K562 (cell line): Measurements from ENCODE around the gene RNF2. TPM values are rescaled to one million over a fixed set of nuclear protein-coding genes. Genes with fewer than 3 reads are reported as not detected.

Experiments
- ATAC-seq: fragments of 200-7000 bp; cut with Tn5 transposase; 3 replicates; pipeline ENCODE4 v1.9.1; 2020; ENCODE audit warnings: moderate library complexity
- BruUV-seq: library from RNA; stranded (reverse); fragments of 400-500 nt; replicated peaks from 2 replicates; lab custom pipeline; 2021; lab: Mats Ljungman, UMichigan
- CTCF ChIA-PET: fragments of 300-600 bp; formaldehyde crosslinking; extraction: SDS; loops from one replicate; lab custom pipeline; 2021; ENCODE audit warnings: low intra/inter-chr PET ratio; lab: Yijun Ruan, JAX
- POLR2A ChIA-PET: fragments of 300-600, 350-650 bp; sonication (Branson Sonifier 250); formaldehyde crosslinking; extraction: SDS; loops from one replicate; lab custom pipeline; 2021; ENCODE audit warnings: antibody characterized with exemption, inconsistent platforms; lab: Yijun Ruan, JAX
- DNase-seq, 4 experiments: peaks; one replicate each; pipeline versions ENCODE4 v3.0.0 to v3.0.0-alpha.2; 2011 to 2018; ENCODE audit warnings: low spot score in 3 of 4, mixed read lengths in 3 of 4; ENCODE audit errors: extremely low read depth in 1 of 4
- FAIRE-seq: peaks from 2 replicates; lab custom pipeline; 2011; peaks lifted over from hg19 to GRCh38; lab: Jason Lieb, UNC
- H2AFZ ChIP-seq: 2 replicates; pipeline ENCODE4 v1.6.0; 2011; ENCODE audit warnings: low read depth, low read length, control low read depth, inconsistent platforms
- H3K27ac ChIP-seq: fragments of 200-600 bp; 3 replicates; pipeline ENCODE4 v1.8.0; 2011; ENCODE audit warnings: low read depth, mild to moderate bottlenecking, control low read depth, inconsistent platforms, low read length, moderate library complexity, mixed read lengths; ENCODE audit errors: extremely low read depth
- H3K27me3 ChIP-seq, 2 experiments: fragments of 300-600 bp in 1 of 2; 2 replicates in 1 of 2; 3 replicates in 1 of 2; pipeline versions ENCODE4 v1.6.0 to v1.8.0; 2011; ENCODE audit warnings: inconsistent platforms in 2 of 2, low read length in 2 of 2, mild to moderate bottlenecking in 1 of 2, mixed read lengths in 1 of 2, moderate library complexity in 1 of 2; ENCODE audit not compliant: control insufficient read depth in 2 of 2, insufficient read depth in 2 of 2
- H3K36me3 ChIP-seq: fragments of 300-600 bp; 3 replicates; pipeline ENCODE4 v1.8.0; 2011; ENCODE audit warnings: mild to moderate bottlenecking, low read length, inconsistent platforms; ENCODE audit not compliant: control insufficient read depth, insufficient read depth
- H3K4me1 ChIP-seq, 2 experiments: fragments of 200-600 bp in 1 of 2; replicated peaks in 1 of 2; 2 replicates in 1 of 2; 3 replicates in 1 of 2; pipeline versions ENCODE4 v1.5.1 to v1.8.0; 2011; ENCODE audit warnings: inconsistent platforms in 2 of 2, low read length in 2 of 2, mild to moderate bottlenecking in 1 of 2, mixed read lengths in 1 of 2, moderate library complexity in 1 of 2; ENCODE audit not compliant: control insufficient read depth in 2 of 2, insufficient read depth in 2 of 2
- H3K4me2 ChIP-seq: 2 replicates; pipeline ENCODE4 v1.6.1; 2011; ENCODE audit warnings: low read length, control low read depth, inconsistent platforms, mixed read lengths; ENCODE audit not compliant: insufficient read depth
- H3K4me3 ChIP-seq: fragments of 200-600 bp; sonication (generic), shearing (Covaris generic); 2 replicates; pipeline ENCODE4 v1.5.1; 2016; ENCODE audit warnings: control low read depth, inconsistent platforms
- H3K79me2 ChIP-seq: fragments of 200-600 bp; 3 replicates; pipeline ENCODE4 v1.8.0; 2011; ENCODE audit warnings: low read length, inconsistent platforms; ENCODE audit not compliant: control insufficient read depth, insufficient read depth
- H3K9ac ChIP-seq, 2 experiments: 2 replicates each; pipeline versions ENCODE4 v1.6.0 to v1.6.1; 2011; ENCODE audit warnings: low read depth in 2 of 2, low read length in 2 of 2, control low read depth in 1 of 2, inconsistent platforms in 1 of 2, mild to moderate bottlenecking in 1 of 2, mixed read lengths in 1 of 2; ENCODE audit not compliant: insufficient read depth in 1 of 2
- H3K9me1 ChIP-seq: one replicate; pipeline ENCODE4 v1.6.0; 2011; ENCODE audit warnings: inconsistent platforms, mild to moderate bottlenecking, low read length, moderate library complexity; ENCODE audit not compliant: control insufficient read depth, insufficient read depth
- H3K9me3 ChIP-seq: replicated peaks from 2 replicates; pipeline ENCODE4 v1.5.1; 2011; ENCODE audit warnings: low read depth, low read length, inconsistent platforms; ENCODE audit not compliant: control insufficient read depth, insufficient read depth
- H4K20me1 ChIP-seq: replicated peaks from 2 replicates; pipeline ENCODE4 v1.6.1; 2011; ENCODE audit warnings: low read length, inconsistent platforms, mixed read lengths; ENCODE audit not compliant: control insufficient read depth, insufficient read depth
- BCOR ChIP-seq: fragments of 450-650 bp; IDR thresholded peaks from 2 replicates; pipeline ENCODE4 v1.6.1; 2016
- DDX20 ChIP-seq: fragments of 450-650 bp; IDR thresholded peaks from 2 replicates; pipeline ENCODE4 v1.6.1; 2016; ENCODE audit warnings: missing genetic modification characterization, low read depth, mild to moderate bottlenecking, missing compliant biosample characterization, moderate library complexity
- RBM25 ChIP-seq: fragments of 200-400 bp; formaldehyde crosslinking; IDR thresholded peaks from 2 replicates; pipeline ENCODE4 v1.6.1; 2018; ENCODE audit warnings: low read length, low read depth, moderate library complexity; ENCODE audit not compliant: severe bottlenecking
- ZFP1 ChIP-seq: fragments of 450-650 bp; formaldehyde crosslinking; IDR thresholded peaks from 2 replicates; pipeline ENCODE4 v1.4.0; 2020; ENCODE audit warnings: mild to moderate bottlenecking, mixed read lengths
- ZNF311 ChIP-seq: fragments of 250-450 bp; sonication (Bioruptor Pico); IDR thresholded peaks from 2 replicates; pipeline ENCODE4 v1.4.0; 2020; ENCODE audit warnings: mild to moderate bottlenecking, moderate library complexity
- ZNF431 ChIP-seq: sonication (generic); formaldehyde crosslinking; IDR thresholded peaks from 2 replicates; pipeline ENCODE4 v1.8.0; 2022; ENCODE audit warnings: mild to moderate bottlenecking, missing genetic modification reagents
- WGBS: fragments of 100-300 bp; shearing (Covaris generic); methylation state at CpG from one replicate; pipeline ENCODE4 v1.1.6; 2016; ENCODE audit warnings: low coverage, mixed read lengths; ENCODE audit not compliant: insufficient coverage; ENCODE audit errors: missing lambda C conversion rate; 5-methylcytosine and 5-hydroxymethylcytosine counted together
- in situ Hi-C: fragments of 300-500 bp; cut with MboI; formaldehyde crosslinking; loops from 4 replicates; pipeline ENCODE4 v1.15.0; 2018; ENCODE audit warnings: inconsistent platforms, mixed read lengths
- intact Hi-C: fragments of 100-400 bp; cut with micrococcal nuclease; formaldehyde crosslinking; loops from 2 replicates; pipeline ENCODE4 v1.14.2; 2022
- polyA plus RNA-seq, 8 experiments: library from polyadenylated mRNA; depleted of rRNA in 4 of 8; stranded (reverse) in 5 of 8; unstranded in 3 of 8; fragments of >200 nt; fragmentation: Nextera tagmentation in 2 of 8; fragmentation: Illumina TruSeq in 1 of 8; extraction: Ambion mirVana in 2 of 8; extraction: Trizol in 1 of 8; gene quantifications; 2 replicates each; pipeline versions ENCODE4 v1.2.1 to v1.2.3, GENCODE V29; 2011 to 2014; ENCODE audit warnings: inconsistent platforms in 1 of 8, missing spikeins in 1 of 8
- total RNA-seq, 7 experiments: library from RNA; depleted of rRNA in 6 of 7; stranded (reverse); fragments of >200 nt in 6 of 7; fragmentation: Illumina TruSeq in 2 of 7; extraction: Trizol in 2 of 7; gene quantifications; 2 replicates each; pipeline versions ENCODE4 v1.2.1 to v1.2.3, GENCODE V29; 2011 to 2021; ENCODE audit warnings: low replicate concordance in 1 of 7
- TF ChIP-seq, protein P1 (sequence below): IDR thresholded peaks from 2 replicates; pipeline ENCODE4 v1.6.1; 2011; ENCODE audit not compliant: insufficient read length; ENCODE audit errors: extremely low read depth
- TF ChIP-seq, protein P2 (sequence below): fragments of 250-450 bp; sonication (Bioruptor Pico); IDR thresholded peaks from 2 replicates; pipeline ENCODE4 v1.8.0; 2022; ENCODE audit warnings: inconsistent platforms
- TF ChIP-seq, protein P3 (sequence below), 2 experiments: fragments of 450-650 bp in 1 of 2; sonication (generic) in 1 of 2; formaldehyde crosslinking in 1 of 2; IDR thresholded peaks; 2 replicates each; pipeline versions ENCODE4 v1.7.1 to v1.9.0; 2016 to 2022; ENCODE audit warnings: inconsistent platforms in 1 of 2, mild to moderate bottlenecking in 1 of 2, missing genetic modification reagents in 1 of 2

The RNF2 gene
- total and polyA plus RNA-seq, 9 of the 15 experiments (the other 6 are each of a cell fraction or from before 2014, with no cell fraction given) = 7.1 to 66.5 (median 32.9) TPM

DNA sequence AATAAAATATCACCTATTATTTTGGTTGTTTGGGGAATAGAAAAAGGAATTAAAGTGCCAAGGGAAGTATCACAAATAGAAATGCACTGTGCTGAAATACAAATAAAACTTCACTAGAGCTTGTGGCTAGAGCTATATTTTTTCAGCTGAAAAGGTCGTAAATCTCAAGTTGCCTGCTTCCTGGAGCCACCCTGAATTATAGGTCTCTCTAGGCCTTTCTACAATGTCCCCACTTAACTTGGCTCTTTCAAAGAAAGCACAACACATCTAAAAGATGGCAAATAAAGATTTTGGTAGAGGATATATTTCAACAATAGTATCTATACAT is 5.0 kb upstream of the RNF2 start (continued):
- TF ChIP-seq, protein P1, sequence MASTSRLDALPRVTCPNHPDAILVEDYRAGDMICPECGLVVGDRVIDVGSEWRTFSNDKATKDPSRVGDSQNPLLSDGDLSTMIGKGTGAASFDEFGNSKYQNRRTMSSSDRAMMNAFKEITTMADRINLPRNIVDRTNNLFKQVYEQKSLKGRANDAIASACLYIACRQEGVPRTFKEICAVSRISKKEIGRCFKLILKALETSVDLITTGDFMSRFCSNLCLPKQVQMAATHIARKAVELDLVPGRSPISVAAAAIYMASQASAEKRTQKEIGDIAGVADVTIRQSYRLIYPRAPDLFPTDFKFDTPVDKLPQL = no peak
- TF ChIP-seq DDX20 (tag) = no peak
- TF ChIP-seq ZFP1 (CRISPR knock-in tag) = no peak

DNA sequence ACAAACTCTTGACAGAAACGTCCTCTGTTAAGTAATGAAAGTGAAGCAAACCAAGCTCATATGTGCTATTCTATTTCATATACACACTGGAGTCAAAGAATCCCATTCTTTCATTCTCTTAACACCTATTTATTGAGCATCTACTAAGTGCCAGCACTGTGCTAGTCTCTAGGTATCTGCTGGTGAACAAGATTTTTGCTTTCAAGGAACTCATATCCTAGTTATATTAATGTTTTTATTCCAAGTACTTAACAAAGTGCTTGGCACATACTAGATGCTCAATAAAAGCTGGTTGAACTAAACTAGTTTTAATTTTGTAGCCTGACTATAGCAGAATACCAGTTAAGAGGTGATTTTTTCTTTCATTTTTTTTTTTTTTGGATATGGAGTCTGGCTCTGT is 3.6 kb upstream of the RNF2 start:
- Histone ChIP-seq H3K36me3 (no peaks in the 10 kb centered on the region), H2AFZ (no peak overlapping the region), H3K9ac (no peak overlapping the region), H3K79me2 (peaks cover 11% of the 10 kb centered on the region), H4K20me1 (no peaks in the 10 kb centered on the region), H3K9me1 (no peaks in the 10 kb centered on the region), H3K27ac (no peak overlapping the region), H3K4me2 (no peak overlapping the region), H3K4me3 (no peak overlapping the region), H3K4me1 (peaks cover 11 to 15% of the 10 kb centered on the region in 2 experiments; a peak in 4 of 5 replicates), H3K27me3 (no peaks in the 10 kb centered on the region), H3K9me3 (no peaks in the 10 kb centered on the region)
- in situ Hi-C loops (no loop called here), intact Hi-C loops (loop anchor here (10.0 kb wide), 1 partner anchor 273 kb away; the partner anchor contains the start of gene IVNS1ABP)
- WGBS = 14% methylated on average over 1 of the region's 1 CpG
- ATAC-seq (no peak), FAIRE-seq (no peak), DNase-seq (no peak)
- BruUV-seq = no TSS peak
- ChIA-PET POLR2A (no interaction called here), CTCF (interaction anchor here (0.6 kb wide), 2 partner anchors 58 to 110 kb away, joined by 3 to 4 read pairs; no protein-coding TSS in a partner anchor)
- TF ChIP-seq ZNF311 (CRISPR knock-in tag) = no peak
- peak; percentile 45; the same call in 1 of the 2 replicates for TF ChIP-seq BCOR
- TF ChIP-seq RBM25 = peak; percentile 57
- no peak for TF ChIP-seq ZNF431 (CRISPR knock-in tag)
- TF ChIP-seq, protein P2, sequence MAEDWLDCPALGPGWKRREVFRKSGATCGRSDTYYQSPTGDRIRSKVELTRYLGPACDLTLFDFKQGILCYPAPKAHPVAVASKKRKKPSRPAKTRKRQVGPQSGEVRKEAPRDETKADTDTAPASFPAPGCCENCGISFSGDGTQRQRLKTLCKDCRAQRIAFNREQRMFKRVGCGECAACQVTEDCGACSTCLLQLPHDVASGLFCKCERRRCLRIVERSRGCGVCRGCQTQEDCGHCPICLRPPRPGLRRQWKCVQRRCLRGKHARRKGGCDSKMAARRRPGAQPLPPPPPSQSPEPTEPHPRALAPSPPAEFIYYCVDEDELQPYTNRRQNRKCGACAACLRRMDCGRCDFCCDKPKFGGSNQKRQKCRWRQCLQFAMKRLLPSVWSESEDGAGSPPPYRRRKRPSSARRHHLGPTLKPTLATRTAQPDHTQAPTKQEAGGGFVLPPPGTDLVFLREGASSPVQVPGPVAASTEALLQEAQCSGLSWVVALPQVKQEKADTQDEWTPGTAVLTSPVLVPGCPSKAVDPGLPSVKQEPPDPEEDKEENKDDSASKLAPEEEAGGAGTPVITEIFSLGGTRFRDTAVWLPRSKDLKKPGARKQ = no peak
- TF ChIP-seq, protein P3, sequence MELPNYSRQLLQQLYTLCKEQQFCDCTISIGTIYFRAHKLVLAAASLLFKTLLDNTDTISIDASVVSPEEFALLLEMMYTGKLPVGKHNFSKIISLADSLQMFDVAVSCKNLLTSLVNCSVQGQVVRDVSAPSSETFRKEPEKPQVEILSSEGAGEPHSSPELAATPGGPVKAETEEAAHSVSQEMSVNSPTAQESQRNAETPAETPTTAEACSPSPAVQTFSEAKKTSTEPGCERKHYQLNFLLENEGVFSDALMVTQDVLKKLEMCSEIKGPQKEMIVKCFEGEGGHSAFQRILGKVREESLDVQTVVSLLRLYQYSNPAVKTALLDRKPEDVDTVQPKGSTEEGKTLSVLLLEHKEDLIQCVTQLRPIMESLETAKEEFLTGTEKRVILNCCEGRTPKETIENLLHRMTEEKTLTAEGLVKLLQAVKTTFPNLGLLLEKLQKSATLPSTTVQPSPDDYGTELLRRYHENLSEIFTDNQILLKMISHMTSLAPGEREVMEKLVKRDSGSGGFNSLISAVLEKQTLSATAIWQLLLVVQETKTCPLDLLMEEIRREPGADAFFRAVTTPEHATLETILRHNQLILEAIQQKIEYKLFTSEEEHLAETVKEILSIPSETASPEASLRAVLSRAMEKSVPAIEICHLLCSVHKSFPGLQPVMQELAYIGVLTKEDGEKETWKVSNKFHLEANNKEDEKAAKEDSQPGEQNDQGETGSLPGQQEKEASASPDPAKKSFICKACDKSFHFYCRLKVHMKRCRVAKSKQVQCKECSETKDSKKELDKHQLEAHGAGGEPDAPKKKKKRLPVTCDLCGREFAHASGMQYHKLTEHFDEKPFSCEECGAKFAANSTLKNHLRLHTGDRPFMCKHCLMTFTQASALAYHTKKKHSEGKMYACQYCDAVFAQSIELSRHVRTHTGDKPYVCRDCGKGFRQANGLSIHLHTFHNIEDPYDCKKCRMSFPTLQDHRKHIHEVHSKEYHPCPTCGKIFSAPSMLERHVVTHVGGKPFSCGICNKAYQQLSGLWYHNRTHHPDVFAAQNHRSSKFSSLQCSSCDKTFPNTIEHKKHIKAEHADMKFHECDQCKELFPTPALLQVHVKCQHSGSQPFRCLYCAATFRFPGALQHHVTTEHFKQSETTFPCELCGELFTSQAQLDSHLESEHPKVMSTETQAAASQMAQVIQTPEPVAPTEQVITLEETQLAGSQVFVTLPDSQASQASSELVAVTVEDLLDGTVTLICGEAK (IDR thresholded peaks at IDR 0.05) = no peak
- TF ChIP-seq, protein P3 (CRISPR knock-in tag; IDR thresholded peaks at IDR 0.05) = no peak
